CMK (cell line): Measurements from ENCODE around the gene ZDHHC19.
"Not testable (repeated sequence)": the region's sequence is repeated elsewhere in the genome, so short reads cannot be mapped to it uniquely, and the experiment has no call there.

Experiments used
- DNase-seq: peaks from one replicate; pipeline ENCODE4 v3.0.0-alpha.2; 2010; ENCODE audit warnings: low read depth

The ZDHHC19 gene

DNA sequence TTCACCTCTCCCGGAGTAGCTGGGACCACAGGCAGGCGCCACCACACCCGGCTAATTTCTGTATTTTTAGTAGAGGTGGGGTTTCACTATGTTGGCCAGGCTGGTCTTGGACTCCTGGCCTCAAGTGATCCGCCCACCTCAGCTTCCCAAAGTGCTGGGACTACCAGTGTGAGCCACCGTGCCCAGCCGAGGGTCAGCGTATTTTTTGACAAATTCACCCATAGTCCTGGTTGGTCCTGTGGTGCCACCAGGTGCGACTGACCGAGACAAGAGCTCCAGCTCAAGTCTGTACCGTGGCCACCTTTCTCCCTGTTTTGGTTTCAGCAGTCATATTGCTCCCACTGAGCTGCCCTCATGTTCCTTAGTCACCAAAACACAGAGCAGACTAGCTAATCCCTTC, 13.9 kb upstream of the ZDHHC19 start:
- DNase-seq = no peak

DNA sequence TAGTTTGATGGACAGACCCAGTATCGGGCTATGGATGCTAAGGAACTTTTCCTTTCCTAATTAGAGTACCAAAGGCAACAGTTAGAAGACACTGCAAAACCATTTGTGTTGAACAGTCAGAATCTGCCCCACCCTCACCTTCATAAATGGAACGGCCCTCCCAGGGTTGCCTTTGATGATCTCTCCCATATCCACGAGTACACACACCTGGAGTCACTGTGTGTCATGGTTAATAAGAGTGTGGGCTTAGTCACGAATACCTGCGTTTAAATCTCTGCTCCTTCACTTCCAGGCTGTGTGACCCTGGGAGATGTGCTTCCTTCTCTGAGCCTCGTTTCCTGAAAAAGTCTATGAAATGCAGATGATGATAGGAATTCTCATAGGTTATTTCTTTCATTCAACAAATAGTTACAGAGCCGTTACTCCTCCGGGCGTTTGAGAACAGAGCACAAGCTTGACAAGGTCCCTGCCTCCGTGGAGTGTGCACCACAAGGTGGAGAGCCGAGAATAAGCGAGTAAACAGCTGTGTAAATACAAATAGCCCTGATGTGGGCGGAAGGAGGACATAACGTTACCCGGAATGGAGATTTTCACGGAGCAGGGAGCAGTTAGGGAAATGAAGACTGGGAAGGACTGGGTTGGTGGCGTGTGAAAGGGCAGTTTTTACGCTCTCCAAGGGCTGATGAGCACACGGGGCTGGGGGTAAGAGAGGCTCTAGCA, 11.8 kb upstream of the ZDHHC19 start:
- DNase-seq = no peak

- no peak for DNase-seq
These were observed 9.8 kb upstream of the ZDHHC19 start for GRCh38 chr3:196220991-196221390.

DNA sequence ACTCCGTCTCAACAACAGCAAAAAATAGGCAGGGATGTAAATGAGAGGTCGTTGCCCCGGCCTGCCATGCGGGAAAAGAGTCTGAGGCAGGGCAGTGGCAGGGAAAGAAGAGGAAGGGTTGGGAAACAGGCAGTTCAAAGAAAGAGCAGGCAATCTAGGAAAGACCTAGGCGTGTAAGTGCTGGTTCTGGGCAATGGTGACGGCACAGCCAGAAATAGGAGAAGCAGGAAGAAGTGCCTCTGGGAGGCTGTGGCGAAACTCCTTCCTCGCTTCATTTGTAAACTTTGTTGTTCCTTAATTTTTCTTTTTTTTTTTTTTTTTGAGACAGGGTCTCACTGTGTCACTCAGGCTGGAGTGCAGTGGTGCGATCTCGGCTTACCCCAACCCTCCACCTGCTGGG, 9.4 kb upstream of the ZDHHC19 start:
- DNase-seq = no peak

GRCh38 chr3:196219970-196220311, 8.7 kb upstream of the ZDHHC19 start:
- DNase-seq = no peak

DNA sequence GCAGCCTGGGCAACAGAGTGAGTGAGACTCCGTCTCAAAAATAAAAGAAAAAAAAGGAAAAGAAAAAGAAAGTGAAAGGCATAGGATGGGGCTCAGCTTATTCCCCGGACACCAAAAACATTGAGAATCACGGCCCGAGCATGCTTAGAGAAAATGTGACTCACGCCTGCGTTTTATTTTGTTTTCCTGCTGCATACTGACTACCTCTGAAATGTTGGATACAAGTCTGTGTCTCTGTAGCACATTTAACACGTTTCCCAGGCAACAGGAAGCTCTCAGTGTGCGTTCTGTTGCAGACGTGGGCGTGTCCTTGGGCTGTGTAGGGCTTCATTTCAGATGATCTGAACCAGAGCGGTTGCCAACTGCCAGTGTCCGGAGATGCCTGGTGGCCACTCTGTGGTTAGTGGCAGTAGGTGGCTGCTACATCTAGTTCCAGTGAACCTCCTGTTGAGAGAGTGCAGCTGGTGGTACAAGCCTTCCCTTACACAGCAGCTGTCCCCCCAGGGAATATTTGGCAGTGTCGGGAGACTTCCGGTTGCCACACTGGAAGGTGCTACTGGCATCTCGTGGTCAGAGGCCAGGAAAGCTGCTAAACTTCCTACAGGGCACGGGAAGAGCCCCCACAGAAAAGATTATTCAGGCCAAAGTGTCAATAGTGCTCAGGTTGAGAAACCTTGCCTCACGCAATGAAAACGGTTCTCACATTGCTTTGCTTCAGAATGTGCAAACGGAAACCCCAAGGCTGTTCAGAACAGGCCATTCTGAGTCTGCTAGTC, 8.2 kb upstream of the ZDHHC19 start:
- no peak for DNase-seq

DNA sequence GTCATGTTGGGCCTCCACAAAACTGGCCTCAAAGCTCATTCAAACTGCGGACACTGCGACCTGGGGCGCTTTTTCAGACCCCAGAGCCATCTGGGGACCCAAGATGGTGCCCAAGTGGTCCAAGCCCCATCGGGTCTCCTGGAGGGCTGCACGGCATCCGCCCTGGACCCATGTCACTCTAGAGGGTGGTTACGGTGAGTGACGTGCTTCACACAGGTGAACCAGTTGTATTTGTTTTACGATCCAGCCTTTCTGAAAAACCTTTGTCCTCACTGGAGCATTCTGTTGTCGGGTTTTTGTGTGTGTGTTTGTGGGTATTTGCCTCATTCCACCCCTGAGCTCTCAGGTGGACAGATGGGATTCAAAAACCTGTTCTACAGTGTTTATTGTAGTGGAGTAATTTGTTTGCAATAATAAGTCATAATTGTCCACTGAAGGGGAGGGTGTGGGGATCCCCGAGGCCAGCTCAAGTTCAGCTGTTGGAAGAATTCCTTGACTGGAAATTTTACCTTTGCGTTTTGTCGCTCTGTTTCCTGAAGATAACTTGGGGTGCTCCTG, 7.0 kb upstream of the ZDHHC19 start:
- no peak for DNase-seq

DNA sequence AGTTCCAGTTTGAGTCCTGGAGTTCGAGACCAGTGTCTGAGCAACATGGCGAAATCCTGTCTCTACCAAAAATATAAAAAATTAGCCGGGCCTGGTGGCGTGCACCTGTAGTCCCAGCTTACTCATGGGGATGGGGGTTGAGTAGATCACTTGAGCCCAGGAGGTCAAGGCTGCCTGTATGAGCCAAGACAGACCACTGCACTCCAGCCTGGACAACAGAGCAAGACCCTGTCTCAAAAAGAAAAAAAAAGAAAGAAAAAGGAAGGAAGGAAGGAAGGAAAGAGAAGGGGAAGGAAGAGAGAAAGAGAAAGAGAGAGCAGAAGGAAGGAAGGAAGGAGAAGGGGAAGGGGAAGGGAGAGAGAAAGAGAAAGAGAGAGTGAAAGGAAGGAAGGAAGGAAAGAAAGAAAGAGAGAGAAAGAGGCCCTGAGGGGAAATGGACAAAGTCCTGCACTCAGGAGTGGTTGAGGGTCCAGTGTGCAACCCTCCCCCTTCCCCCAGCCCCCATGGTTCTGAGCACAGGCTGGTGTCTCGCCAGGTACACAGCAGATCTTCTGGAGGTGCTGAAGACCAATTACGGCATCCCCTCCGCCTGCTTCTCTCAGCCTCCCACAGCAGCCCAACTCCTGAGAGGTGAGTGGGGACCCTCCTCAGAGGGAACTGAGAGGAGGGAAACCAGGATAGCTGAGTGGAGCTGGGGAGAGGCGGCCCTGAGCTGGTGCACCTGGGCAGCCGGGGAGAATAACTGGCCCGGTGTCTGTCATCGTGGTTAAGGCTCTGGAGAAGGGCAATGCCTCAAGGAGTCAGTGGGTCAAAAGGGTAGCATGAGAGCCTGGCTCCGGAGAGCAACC, 6.3 kb upstream of the ZDHHC19 start:
- DNase-seq = no peak

DNA sequence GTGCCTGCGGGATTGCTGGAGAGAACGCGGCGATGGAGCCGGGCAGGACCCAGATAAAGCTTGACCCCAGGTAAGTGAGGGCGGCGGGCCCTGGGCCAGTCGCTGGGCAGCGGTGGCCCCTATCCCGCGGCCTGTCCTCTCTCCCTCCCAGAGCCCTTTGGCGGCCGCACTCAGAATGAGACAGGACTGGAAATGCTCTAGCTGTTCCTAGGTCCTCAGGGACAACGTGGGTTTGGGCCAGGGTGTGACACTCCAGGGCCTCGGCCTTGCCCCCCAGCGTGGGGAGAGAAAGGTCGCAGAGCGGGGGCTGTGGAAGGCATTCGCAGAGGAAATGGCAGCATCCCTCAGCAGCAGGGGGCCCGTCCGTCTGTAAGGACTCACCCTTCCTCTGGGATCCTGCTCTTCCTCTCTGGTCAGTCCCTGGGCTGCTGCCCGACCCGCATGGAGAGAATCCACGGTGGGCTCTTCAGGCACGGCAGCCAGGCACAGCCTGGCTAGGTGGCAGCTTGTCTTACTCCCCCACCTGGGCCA, 5.5 kb upstream of the ZDHHC19 start:
- no peak for DNase-seq

GRCh38 chr3:196216089-196216564, 4.9 kb upstream of the ZDHHC19 start, which contains the start of gene SLC51A:
Gene SLC51A (plus strand): TSS chr3:196216534. CDS start chr3:196216713, 179 bp downstream.
- no peak for DNase-seq

DNA sequence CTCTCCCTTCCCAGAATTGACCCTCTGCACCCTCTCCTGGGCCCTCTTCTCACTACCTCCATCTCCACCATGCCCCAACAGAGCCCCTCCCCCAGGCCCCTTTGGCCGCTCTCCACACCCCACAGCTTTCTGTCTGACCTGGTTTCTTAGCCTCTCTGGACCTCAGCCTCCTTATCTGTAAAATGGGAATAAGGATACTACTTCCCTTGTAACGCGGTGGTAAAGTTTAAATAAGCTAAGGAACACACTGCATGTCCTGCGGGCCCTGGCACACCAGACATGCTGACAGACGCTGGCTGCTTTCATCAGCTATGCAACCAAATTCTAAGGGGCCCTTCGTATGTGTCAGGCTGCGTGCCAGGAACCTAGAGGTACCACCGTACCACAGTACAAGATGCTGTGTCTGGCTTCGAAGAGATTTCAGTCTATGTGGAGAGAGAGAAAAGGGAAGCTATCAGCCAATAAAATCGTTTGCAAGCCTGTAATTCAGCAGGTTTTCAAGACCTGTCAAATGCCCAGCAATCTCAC, 4.4 kb upstream of the ZDHHC19 start:
- DNase-seq = no peak

DNA sequence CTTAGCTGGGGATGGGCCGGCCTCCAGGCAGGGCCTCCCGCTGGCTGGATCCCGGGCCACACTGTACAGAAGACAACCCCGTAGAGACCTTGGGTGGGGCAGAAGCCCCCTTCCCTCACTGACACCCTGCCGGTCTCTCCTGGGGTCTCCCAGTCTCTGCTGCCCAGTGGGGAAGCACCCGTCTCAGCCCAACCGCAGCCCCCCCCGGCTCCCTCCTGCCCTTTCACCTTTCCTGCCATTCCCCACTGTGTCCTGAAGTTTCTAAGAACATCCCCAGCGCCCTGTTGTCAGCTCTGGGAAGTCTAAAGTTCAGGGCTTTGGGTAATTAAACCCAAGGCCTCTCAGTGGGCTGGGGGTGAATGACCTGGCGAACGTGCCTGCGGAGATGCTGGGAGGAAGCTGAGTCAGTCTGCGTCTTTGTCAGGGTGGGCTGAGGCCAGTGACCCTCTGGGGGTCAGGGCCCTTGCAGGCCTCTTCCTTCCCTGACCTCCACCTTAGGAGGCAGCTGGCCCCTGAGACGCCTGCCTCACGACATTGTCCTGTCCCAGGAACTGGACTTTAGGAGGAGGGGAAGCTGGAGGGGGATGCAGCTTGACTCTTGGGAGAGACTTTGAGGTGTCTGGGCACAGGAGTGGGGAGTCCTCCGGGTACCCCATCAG, 3.7 kb upstream of the ZDHHC19 start:
- no peak for DNase-seq

GRCh38 chr3:196209944-196210672, 1.1 kb downstream of the ZDHHC19 start:
- DNase-seq = not testable (repeated sequence)

DNA sequence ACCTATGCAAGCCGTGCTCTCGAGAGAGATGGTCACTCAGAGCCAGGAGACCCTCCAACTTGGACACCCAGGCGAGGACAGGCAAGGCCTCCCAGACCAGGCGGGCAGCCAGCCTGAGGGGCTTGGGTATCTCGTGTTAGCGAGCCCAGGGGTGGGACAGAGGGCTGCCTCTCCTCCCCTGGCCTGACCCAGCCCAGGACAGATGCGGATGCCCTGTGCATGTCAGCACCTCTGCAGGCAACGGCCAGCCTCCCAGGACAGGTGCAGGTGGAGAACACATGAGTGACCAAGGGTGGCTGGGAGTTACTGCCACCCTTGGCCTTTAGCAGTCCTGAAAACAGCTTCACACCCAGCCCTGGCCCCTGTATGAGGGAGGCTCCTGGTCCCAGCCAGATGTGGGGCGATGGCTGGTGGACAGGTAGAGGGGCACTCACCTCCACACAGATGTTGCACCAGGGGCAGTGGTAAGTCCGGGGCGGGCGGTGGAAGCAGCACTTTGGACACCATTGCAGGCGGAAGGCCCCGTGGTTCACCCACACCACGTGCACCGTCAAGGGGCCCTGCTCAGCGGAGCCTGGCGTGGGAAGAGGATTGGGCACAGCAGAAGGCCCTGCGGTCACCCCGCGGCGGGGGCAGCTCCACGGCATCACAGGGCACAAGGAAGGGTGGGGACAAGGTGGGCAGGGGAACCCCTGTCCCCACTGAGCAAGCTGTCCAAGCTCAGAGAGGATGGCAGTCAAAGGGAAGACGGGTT, 2.1 kb downstream of the ZDHHC19 start:
- DNase-seq = no peak

GRCh38 chr3:196207833-196208607, 3.2 kb downstream of the ZDHHC19 start:
- no peak for DNase-seq

GRCh38 chr3:196207159-196207832, 3.9 kb downstream of the ZDHHC19 start:
- no peak for DNase-seq

DNA sequence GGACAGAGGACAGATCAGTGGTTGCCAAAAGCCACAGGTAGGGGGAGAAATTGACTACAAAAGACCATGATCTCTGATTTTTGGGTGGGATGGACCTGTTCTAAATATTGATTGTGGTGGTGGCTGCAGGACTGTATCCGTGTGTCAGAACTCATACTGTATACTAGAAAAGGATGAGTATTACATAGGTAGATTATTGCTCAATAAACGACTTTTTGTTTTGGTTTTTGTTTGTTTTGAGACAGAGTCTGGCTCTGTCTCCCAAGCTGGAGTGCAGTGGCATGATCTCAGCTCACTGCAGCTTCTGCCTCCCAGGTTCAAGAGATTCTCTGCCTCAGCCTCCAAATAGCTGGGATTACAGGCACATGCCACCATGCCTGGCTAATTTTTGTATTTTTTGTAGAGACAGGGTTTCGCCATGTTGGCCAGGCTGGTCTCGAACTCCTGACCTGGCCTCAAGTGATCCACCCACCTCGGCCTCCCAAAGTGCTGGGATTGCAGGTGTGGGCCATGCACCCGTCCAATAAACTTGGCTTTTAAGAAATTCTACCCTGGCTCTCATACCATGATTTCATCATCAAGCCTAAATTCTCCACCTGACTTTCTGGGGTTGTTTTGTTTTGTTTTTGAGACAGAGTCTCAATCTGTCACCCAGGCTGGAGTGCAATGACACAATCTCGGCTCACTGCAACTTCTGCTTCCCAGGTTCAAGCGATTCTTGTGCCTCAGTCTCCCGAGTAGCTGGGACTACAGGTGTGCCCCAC, 5.6 kb downstream of the ZDHHC19 start:
- DNase-seq = not testable (repeated sequence)

- DNase-seq = no peak
These were observed 7.4 kb downstream of the ZDHHC19 start for GRCh38 chr3:196203846-196204245.
